ENCODE data around the gene TIMM10.
A peak's percentile ranks its signal among the peaks of the same experiment; 100 is the strongest.
"Not testable (repeated sequence)": the region's sequence is repeated elsewhere in the genome, so short reads cannot be mapped to it uniquely, and the experiment has no call there.

TIMM10 gene

DNA sequence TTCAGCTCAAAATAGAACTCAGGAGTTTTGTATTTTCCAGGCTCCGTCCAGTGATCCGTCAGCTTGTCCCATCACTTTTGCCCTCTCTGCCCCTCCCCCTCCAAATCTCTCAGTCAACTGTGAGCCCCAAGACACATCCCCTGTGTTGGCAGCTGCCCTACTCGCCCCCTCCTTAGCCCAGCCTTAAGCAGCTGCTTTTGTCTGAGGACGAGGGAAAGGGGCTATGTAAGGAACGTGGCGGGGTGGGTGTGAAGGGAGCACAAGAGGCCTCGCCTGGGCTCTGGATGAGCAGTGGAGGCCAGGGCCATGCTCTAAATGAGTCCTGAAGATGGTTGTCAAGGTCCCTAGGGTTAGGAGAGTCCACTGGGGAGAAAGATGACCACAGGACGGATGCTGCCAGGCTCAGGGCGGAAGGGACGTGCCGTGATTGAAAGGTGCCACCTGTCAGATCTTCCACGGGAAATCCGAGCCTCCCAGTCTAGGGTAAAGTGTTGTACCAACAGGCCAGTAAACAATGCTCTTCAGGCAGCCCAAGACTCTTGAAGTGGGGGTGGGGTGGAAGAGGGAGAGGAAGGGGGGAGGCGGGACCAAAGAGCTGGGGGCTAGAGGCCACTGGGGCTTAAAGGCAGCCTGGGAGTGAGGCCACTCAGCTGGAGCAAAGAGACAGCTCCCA is 6.5 kb upstream of the TIMM10 start, which contains the start of gene SMTNL1:
Gene SMTNL1 (plus strand): TSS at position 649 of the 673 bp plus-strand sequence. CDS start 5,048 bp downstream, outside the sequence.
- no peaks in the 10 kb centered on the region for H3K4me1 ChIP-seq (ENCODE audit: control insufficient read depth, low read length)
- H3K27me3 ChIP-seq (ENCODE audit: control insufficient read depth, low read length), result peaks cover 5% of the 10 kb centered on the region
- H3F3A ChIP-seq (ENCODE audit: control insufficient read depth, insufficient read depth), result no peaks in the 10 kb centered on the region
- TF ChIP-seq CTCF (IDR thresholded peaks at IDR 0.05; ENCODE audit: low read depth, low read length, poor library complexity, severe bottlenecking), result no peak
- TF ChIP-seq EZH2phosphoT487 (IDR thresholded peaks at IDR 0.05; ENCODE audit: borderline replicate concordance, low read length), result no peak
- H3K9me2 ChIP-seq (replicated peaks; ENCODE audit: control insufficient read depth, low read length), result no peaks in the 10 kb centered on the region
- no peaks in the 10 kb centered on the region for H3K9me3 ChIP-seq (ENCODE audit: control insufficient read depth, insufficient read depth, low read length)
- no peak within 1 kb of the TSS for H3K4me2 ChIP-seq (ENCODE audit: low read length)
- no peaks in the 10 kb centered on the region for H3K36me3 ChIP-seq (ENCODE audit: control insufficient read depth, low read length)
- H3K4me3 ChIP-seq (ENCODE audit: low read length), result no peak within 1 kb of the TSS
- no peak within 1 kb of the TSS for H3K27ac ChIP-seq (ENCODE audit: low read depth, low read length)
- no peaks in the 10 kb centered on the region for H4K20me1 ChIP-seq (ENCODE audit: control insufficient read depth, insufficient read depth, low read depth, low read length)
- H3K79me2 ChIP-seq (ENCODE audit: control insufficient read depth, low read length), result no peaks in the 10 kb centered on the region

GRCh38 chr11:57534449-57534848 is 3.9 kb upstream of the TIMM10 start:
- H3F3A ChIP-seq (ENCODE audit: control insufficient read depth, insufficient read depth); H3K4me2 ChIP-seq (ENCODE audit: low read length); H3K9me2 ChIP-seq (replicated peaks; ENCODE audit: control insufficient read depth, low read length); H3K9me3 ChIP-seq (ENCODE audit: control insufficient read depth, insufficient read depth, low read length); H3K27me3 ChIP-seq (ENCODE audit: control insufficient read depth, low read length); H3K36me3 ChIP-seq (ENCODE audit: control insufficient read depth, low read length); H3K4me3 ChIP-seq (ENCODE audit: low read length); H4K20me1 ChIP-seq (ENCODE audit: control insufficient read depth, insufficient read depth, low read depth, low read length); H3K27ac ChIP-seq (ENCODE audit: low read depth, low read length): not testable (repeated sequence)
- peaks cover 11% of the 10 kb centered on the region for H3K79me2 ChIP-seq (ENCODE audit: control insufficient read depth, low read length)
- H3K4me1 ChIP-seq (ENCODE audit: control insufficient read depth, low read length), result peaks cover 11% of the 10 kb centered on the region

DNA sequence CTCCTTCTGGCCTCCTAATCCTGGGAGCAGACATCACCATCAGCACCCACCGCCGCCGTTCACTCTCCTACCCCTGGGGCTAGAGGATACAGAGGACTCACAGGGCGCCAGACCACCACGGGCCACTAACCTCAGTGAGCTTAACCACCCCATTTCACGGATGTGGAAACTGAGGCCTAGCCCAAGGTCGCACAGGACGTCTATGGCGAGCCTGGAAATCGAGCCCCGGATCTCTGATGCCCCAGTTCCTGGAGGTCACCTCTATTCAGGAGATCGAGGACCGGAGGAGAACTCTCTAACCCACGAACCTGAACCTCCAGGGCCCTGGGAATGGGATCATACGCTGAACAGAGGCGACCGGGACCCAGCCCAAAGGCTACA is 349 bp downstream of the TIMM10 start:
- peak overlapping the region; percentile 88 for H3K4me3 ChIP-seq (ENCODE audit: low read length)
- no peaks in the 10 kb centered on the region for H3K9me2 ChIP-seq (replicated peaks; ENCODE audit: control insufficient read depth, low read length)
- peaks cover under 1% of the 10 kb centered on the region for H3K27me3 ChIP-seq (ENCODE audit: control insufficient read depth, low read length)
- TF ChIP-seq EZH2phosphoT487 (IDR thresholded peaks at IDR 0.05; ENCODE audit: borderline replicate concordance, low read length) (no peak), CTCF (IDR thresholded peaks at IDR 0.05; ENCODE audit: low read depth, low read length, poor library complexity, severe bottlenecking) (no peak)
- peak overlapping the region; percentile 55 for H3K27ac ChIP-seq (ENCODE audit: low read depth, low read length)
- H3K4me1 ChIP-seq (ENCODE audit: control insufficient read depth, low read length), result peaks cover 30% of the 10 kb centered on the region
- H3K9me3 ChIP-seq (ENCODE audit: control insufficient read depth, insufficient read depth, low read length), result no peaks in the 10 kb centered on the region
- H3F3A ChIP-seq (ENCODE audit: control insufficient read depth, insufficient read depth), result no peaks in the 10 kb centered on the region; the same call in 1 of the 2 replicates
- peak overlapping the region; percentile 78 for H3K4me2 ChIP-seq (ENCODE audit: low read length)
- H4K20me1 ChIP-seq (ENCODE audit: control insufficient read depth, insufficient read depth, low read depth, low read length), result no peaks in the 10 kb centered on the region
- peaks cover 39% of the 10 kb centered on the region for H3K36me3 ChIP-seq (ENCODE audit: control insufficient read depth, low read length)
- H3K79me2 ChIP-seq (ENCODE audit: control insufficient read depth, low read length), result peaks cover 36% of the 10 kb centered on the region

DNA sequence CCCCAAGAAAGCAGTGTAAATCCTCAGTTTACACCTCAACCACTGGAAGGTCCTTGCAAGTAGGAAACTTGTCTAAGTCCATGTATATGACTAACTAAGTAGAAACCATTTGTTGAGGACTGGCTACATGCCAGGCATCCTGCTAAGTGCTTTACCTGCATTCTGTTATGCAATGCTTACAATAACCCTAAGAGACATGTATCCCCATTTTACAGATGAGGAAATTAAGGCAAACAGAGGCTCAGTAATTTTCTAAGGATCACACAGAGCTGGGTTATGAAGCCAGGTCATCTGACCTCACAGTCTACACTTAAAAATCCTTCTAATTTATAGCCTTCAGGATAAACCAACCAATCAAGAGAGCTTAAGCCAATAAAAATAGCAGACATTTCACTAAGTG is 1.5 kb downstream of the TIMM10 start:
- Histone ChIP-seq H3K4me2 (ENCODE audit: low read length) (peak overlapping the region; percentile 78), H3K4me1 (ENCODE audit: control insufficient read depth, low read length) (peaks cover 30% of the 10 kb centered on the region), H3F3A (ENCODE audit: control insufficient read depth, insufficient read depth) (no peaks in the 10 kb centered on the region; the same call in 1 of the 2 replicates), H4K20me1 (ENCODE audit: control insufficient read depth, insufficient read depth, low read depth, low read length) (no peaks in the 10 kb centered on the region), H3K9me3 (ENCODE audit: control insufficient read depth, insufficient read depth, low read length) (no peaks in the 10 kb centered on the region), H3K4me3 (ENCODE audit: low read length) (peak overlapping the region; percentile 88), H3K36me3 (ENCODE audit: control insufficient read depth, low read length) (peaks cover 46% of the 10 kb centered on the region), H3K27me3 (ENCODE audit: control insufficient read depth, low read length) (no peaks in the 10 kb centered on the region), H3K9me2 (replicated peaks; ENCODE audit: control insufficient read depth, low read length) (no peaks in the 10 kb centered on the region), H3K79me2 (ENCODE audit: control insufficient read depth, low read length) (peaks cover 36% of the 10 kb centered on the region), H3K27ac (ENCODE audit: low read depth, low read length) (no peak overlapping the region)
- no peak for TF ChIP-seq EZH2phosphoT487 (IDR thresholded peaks at IDR 0.05; ENCODE audit: borderline replicate concordance, low read length)
- no peak for TF ChIP-seq CTCF (IDR thresholded peaks at IDR 0.05; ENCODE audit: low read depth, low read length, poor library complexity, severe bottlenecking)
